PC-9 (cell line): ENCODE measurements around the gene THAP12. TPM values are rescaled to one million over a fixed set of nuclear protein-coding genes. Genes with fewer than 3 reads are reported as not detected.

ENCODE experiments used
- BruUV-seq: library from RNA; stranded (reverse); fragments of 400-500 nt; replicated peaks from 2 replicates; lab custom pipeline; 2021; lab: Mats Ljungman, UMichigan
- CTCF ChIA-PET: fragments of 300-600 bp; sonication (Branson Sonifier 250); formaldehyde crosslinking; loops from one replicate; lab custom pipeline; 2022; ENCODE audit warnings: antibody characterized with exemption; lab: Charles Lee
- POLR2A ChIA-PET: fragments of 300-600 bp; sonication (Branson Sonifier 250); formaldehyde crosslinking; loops from one replicate; lab custom pipeline; 2022; ENCODE audit warnings: antibody characterized with exemption; ENCODE audit not compliant: unreplicated experiment; lab: Charles Lee
- DNase-seq, 2 experiments: peaks; one replicate each; pipeline versions ENCODE4 v3.0.0 to v3.0.0-alpha.2; 2015 to 2022; ENCODE audit warnings: mixed read lengths in 1 of 2
- H2AFZ ChIP-seq: fragments of 200-600 bp; sonication (generic); 2 replicates; pipeline ENCODE4 v1.8.1; 2017; ENCODE audit warnings: antibody characterized with exemption
- H3F3A ChIP-seq: fragments of 200-600 bp; sonication (generic); 2 replicates; pipeline ENCODE4 v1.8.1; 2017; ENCODE audit warnings: antibody characterized with exemption, mild to moderate bottlenecking, low read depth; ENCODE audit not compliant: insufficient read depth
- H3K27ac ChIP-seq: fragments of 200-600 bp; sonication (generic); 2 replicates; pipeline ENCODE4 v1.6.1; 2016; ENCODE audit warnings: mixed run types
- H3K27me3 ChIP-seq: fragments of 200-600 bp; sonication (generic); 2 replicates; pipeline ENCODE4 v1.6.1; 2016; ENCODE audit warnings: low read depth, mixed run types; ENCODE audit not compliant: insufficient read depth
- H3K36me3 ChIP-seq: fragments of 200-600 bp; sonication (generic); 2 replicates; pipeline ENCODE4 v1.6.1; 2016; ENCODE audit warnings: low read depth, mixed run types
- H3K4me1 ChIP-seq: fragments of 200-600 bp; sonication (generic); replicated peaks from 2 replicates; pipeline ENCODE4 v1.6.1; 2016; ENCODE audit warnings: mixed run types; ENCODE audit not compliant: insufficient read depth
- H3K4me2 ChIP-seq: fragments of 200-600 bp; sonication (generic); 2 replicates; pipeline ENCODE4 v1.6.1; 2017; ENCODE audit warnings: mixed run types
- H3K4me3 ChIP-seq: fragments of 200-600 bp; sonication (generic); 2 replicates; pipeline ENCODE4 v1.6.1; 2016; ENCODE audit warnings: mixed run types
- H3K79me2 ChIP-seq: fragments of 200-600 bp; sonication (generic); 2 replicates; pipeline ENCODE4 v1.6.1; 2017; ENCODE audit warnings: low read depth, mixed run types
- H3K9me2 ChIP-seq: fragments of 200-600 bp; sonication (generic); 2 replicates; pipeline ENCODE4 v1.8.1; 2017; ENCODE audit warnings: mild to moderate bottlenecking; ENCODE audit not compliant: insufficient read depth
- H3K9me3 ChIP-seq: fragments of 200-600 bp; sonication (generic); 2 replicates; pipeline ENCODE4 v1.8.1; 2016; ENCODE audit warnings: low read depth; ENCODE audit not compliant: insufficient read depth
- H4K20me1 ChIP-seq: fragments of 200-600 bp; sonication (generic); 2 replicates; pipeline ENCODE4 v1.8.1; 2017; ENCODE audit not compliant: insufficient read depth
- EZH2 ChIP-seq: fragments of 200-600 bp; sonication (generic); IDR thresholded peaks from 2 replicates; pipeline ENCODE4 v1.8.0; 2017; ENCODE audit warnings: antibody characterized with exemption, low read depth
- intact Hi-C: fragments of 100-400 bp; cut with micrococcal nuclease; formaldehyde crosslinking; loops from one replicate; pipeline ENCODE4 v1.10.0; 2022; ENCODE audit not compliant: unreplicated experiment
- total RNA-seq: library from RNA; stranded (reverse); gene quantifications from 2 replicates; pipeline ENCODE4 v1.2.3, GENCODE V29; 2021
- TF ChIP-seq, protein P1 (sequence below): fragments of 200-600 bp; sonication (generic); conservative IDR thresholded peaks from 2 replicates; pipeline ENCODE4 v1.6.1; 2017; ENCODE audit warnings: mixed run types, antibody characterized with exemption, mild to moderate bottlenecking, moderate library complexity

Gene THAP12
- total RNA-seq, 1 experiment from 2014 or later = 52.3 TPM

DNA sequence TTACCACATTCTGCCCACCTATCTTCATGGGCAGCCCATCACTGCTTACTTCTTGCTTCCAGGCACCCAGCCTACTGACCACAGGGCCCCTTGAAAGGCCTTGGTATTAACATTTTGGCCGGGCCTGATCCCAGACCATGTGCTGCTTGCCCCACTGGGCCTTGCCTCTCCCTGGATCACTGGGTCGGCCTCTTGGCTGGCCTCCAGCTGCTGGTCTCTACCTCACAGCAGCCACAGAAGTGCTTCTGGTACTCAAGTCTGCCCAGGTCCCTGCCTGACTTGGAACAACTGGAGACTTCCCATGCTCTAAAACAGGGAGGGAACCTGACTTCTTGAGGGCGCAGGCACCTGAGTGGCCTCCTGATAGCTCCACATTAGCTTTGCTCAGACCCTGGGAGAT is 63.6 kb downstream of the THAP12 start:
- Histone ChIP-seq H4K20me1 (no peaks in the 10 kb centered on the region), H3K27me3 (no peaks in the 10 kb centered on the region), H3K36me3 (no peaks in the 10 kb centered on the region), H2AFZ (no peak overlapping the region), H3K4me2 (no peak overlapping the region), H3K4me1 (no peaks in the 10 kb centered on the region), H3K79me2 (no peaks in the 10 kb centered on the region), H3K27ac (no peak overlapping the region), H3K4me3 (no peak overlapping the region), H3K9me3 (no peaks in the 10 kb centered on the region), H3K9me2 (no peaks in the 10 kb centered on the region), H3F3A (no peaks in the 10 kb centered on the region)
- ChIA-PET CTCF (interaction anchor here (0.5 to 1.0 kb wide), 3 partner anchors 108 to 424 kb away, joined by 3 to 7 read pairs (median 4); no protein-coding TSS in a partner anchor), POLR2A (interaction anchor here (0.6 kb wide), 1 partner anchor 29 kb away, joined by 3 read pairs; no protein-coding TSS in a partner anchor)
- intact Hi-C loops = loop anchor here (5.0 kb wide), 3 partner anchors 165 to 770 kb away; no protein-coding TSS in a partner anchor
- BruUV-seq = no TSS peak
- DNase-seq = no peak
- TF ChIP-seq, protein P1, sequence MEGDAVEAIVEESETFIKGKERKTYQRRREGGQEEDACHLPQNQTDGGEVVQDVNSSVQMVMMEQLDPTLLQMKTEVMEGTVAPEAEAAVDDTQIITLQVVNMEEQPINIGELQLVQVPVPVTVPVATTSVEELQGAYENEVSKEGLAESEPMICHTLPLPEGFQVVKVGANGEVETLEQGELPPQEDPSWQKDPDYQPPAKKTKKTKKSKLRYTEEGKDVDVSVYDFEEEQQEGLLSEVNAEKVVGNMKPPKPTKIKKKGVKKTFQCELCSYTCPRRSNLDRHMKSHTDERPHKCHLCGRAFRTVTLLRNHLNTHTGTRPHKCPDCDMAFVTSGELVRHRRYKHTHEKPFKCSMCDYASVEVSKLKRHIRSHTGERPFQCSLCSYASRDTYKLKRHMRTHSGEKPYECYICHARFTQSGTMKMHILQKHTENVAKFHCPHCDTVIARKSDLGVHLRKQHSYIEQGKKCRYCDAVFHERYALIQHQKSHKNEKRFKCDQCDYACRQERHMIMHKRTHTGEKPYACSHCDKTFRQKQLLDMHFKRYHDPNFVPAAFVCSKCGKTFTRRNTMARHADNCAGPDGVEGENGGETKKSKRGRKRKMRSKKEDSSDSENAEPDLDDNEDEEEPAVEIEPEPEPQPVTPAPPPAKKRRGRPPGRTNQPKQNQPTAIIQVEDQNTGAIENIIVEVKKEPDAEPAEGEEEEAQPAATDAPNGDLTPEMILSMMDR = no peak
- no peak for TF ChIP-seq EZH2

DNA sequence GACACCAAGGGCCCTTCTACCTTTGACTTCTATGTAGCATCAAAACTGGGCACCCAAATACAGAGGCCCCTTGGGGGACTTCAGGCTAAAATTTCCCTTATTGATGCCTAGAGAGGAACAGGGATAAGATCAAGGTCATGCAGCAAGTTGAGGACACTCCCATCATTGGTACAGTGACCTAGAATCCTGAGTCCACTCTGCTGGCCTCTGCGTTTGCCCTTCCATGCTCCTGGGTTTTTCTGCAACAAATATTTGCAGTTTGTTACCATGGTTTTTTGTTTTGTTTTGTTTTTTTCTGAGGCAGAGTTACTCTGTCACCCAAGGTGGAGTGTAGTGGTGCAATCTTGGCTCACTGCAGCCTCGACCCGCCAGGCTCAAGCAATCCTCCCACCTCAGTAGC is 64.2 kb downstream of the THAP12 start:
- ChIA-PET CTCF (interaction anchor here (0.5 to 1.3 kb wide), 3 partner anchors 109 to 423 kb away, joined by 4 to 7 read pairs (median 7); no protein-coding TSS in a partner anchor), POLR2A (interaction anchor here (0.6 kb wide), 1 partner anchor 29 kb away, joined by 3 read pairs; no protein-coding TSS in a partner anchor)
- Histone ChIP-seq H3K4me2 (no peak overlapping the region), H3K79me2 (no peaks in the 10 kb centered on the region), H3K9me3 (no peaks in the 10 kb centered on the region), H3K36me3 (no peaks in the 10 kb centered on the region), H3F3A (no peaks in the 10 kb centered on the region), H3K27me3 (no peaks in the 10 kb centered on the region), H3K9me2 (no peaks in the 10 kb centered on the region), H3K4me3 (no peak overlapping the region), H3K4me1 (no peaks in the 10 kb centered on the region), H4K20me1 (no peaks in the 10 kb centered on the region), H3K27ac (no peak overlapping the region), H2AFZ (no peak overlapping the region)
- TF ChIP-seq, protein P1 = no peak
- no peak for TF ChIP-seq EZH2
- intact Hi-C loops = loop anchor here (5.0 kb wide), 3 partner anchors 164 to 769 kb away; no protein-coding TSS in a partner anchor
- no peak for DNase-seq
- no TSS peak for BruUV-seq

DNA sequence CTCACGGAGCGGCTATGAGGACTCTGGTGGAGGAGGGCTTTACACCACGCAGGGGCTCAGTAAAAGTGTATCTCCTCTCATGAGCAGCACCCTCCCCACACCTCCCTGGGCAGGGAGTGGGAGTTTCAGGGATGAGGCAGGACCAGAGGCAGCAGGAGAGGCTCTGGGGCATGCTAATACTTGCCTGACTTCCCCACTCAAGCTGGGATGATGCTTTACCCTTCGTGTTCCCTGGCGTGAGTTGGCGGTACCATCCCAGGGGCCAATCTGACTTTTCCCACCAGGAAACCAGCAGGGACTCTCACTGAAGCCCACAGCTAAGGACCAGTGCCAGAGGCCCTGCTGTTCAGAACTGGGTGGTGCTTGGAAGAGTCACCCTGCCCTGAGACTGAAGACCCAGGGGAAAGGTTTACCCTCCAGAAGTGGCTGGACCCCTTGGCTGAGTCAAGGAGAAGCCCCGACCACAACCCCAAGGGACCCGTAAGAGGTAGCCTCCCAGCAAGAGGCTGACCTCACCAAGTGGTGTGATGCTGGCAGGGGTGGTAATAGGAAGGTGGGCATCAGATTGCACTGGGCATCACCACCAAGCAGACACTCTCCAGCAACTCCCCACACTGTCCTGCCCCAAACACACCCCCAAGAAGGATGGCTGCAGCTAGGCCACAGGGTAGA is 65.6 kb downstream of the THAP12 start:
- Histone ChIP-seq H3K9me3 (no peaks in the 10 kb centered on the region), H2AFZ (no peak overlapping the region), H3K4me2 (no peak overlapping the region), H3K9me2 (no peaks in the 10 kb centered on the region), H3K4me3 (no peak overlapping the region), H4K20me1 (no peaks in the 10 kb centered on the region), H3K27ac (no peak overlapping the region), H3K4me1 (no peaks in the 10 kb centered on the region), H3K27me3 (no peaks in the 10 kb centered on the region), H3K79me2 (no peaks in the 10 kb centered on the region), H3F3A (no peaks in the 10 kb centered on the region), H3K36me3 (no peaks in the 10 kb centered on the region)
- POLR2A ChIA-PET = no interaction called here
- intact Hi-C loops = loop anchor here (5.0 kb wide), 3 partner anchors 163 to 768 kb away; no protein-coding TSS in a partner anchor
- TF ChIP-seq, protein P1 = no peak
- no peak for TF ChIP-seq EZH2
- CTCF ChIA-PET = no interaction called here
- no peak for DNase-seq
- BruUV-seq = no TSS peak
